ENCODE data around the gene CDON.

- TF ChIP-seq, protein P1, sequence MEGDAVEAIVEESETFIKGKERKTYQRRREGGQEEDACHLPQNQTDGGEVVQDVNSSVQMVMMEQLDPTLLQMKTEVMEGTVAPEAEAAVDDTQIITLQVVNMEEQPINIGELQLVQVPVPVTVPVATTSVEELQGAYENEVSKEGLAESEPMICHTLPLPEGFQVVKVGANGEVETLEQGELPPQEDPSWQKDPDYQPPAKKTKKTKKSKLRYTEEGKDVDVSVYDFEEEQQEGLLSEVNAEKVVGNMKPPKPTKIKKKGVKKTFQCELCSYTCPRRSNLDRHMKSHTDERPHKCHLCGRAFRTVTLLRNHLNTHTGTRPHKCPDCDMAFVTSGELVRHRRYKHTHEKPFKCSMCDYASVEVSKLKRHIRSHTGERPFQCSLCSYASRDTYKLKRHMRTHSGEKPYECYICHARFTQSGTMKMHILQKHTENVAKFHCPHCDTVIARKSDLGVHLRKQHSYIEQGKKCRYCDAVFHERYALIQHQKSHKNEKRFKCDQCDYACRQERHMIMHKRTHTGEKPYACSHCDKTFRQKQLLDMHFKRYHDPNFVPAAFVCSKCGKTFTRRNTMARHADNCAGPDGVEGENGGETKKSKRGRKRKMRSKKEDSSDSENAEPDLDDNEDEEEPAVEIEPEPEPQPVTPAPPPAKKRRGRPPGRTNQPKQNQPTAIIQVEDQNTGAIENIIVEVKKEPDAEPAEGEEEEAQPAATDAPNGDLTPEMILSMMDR (conservative IDR thresholded peaks at IDR 0.05; ENCODE audit: low read depth, low read length): no peak
- TF ChIP-seq EZH2phosphoT487 (IDR thresholded peaks at IDR 0.05; ENCODE audit: borderline replicate concordance, low read length) (no peak), EZH2 (IDR thresholded peaks at IDR 0.05; ENCODE audit: low read length, unreplicated experiment) (no peak)
Observed at GRCh38 chr11:126063507-126063852, 814 bp upstream of the CDON start.
